Right renal cortex interstitium (tissue), 3 donors: Measurements from ENCODE around the gene VILL. TPM values are rescaled to one million over a fixed set of nuclear protein-coding genes. Genes with fewer than 3 reads are reported as not detected.
A peak's percentile ranks its signal among the peaks of the same experiment; 100 is the strongest.

ENCODE experiments used
- DNase-seq, 3 donors: peaks; one replicate each; pipeline ENCODE4 v3.0.0-alpha.2; 2013; ENCODE audit warnings: low read depth in 3 of 3, low spot score in 2 of 3
- polyA plus RNA-seq, 3 donors: library from polyadenylated mRNA; unstranded; fragments of 120-200 nt; gene quantifications; one replicate each; pipeline ENCODE4 v1.2.1, GENCODE V29; 2013; ENCODE audit not compliant: insufficient read length in 3 of 3

Gene VILL
- polyA plus RNA-seq, 3 donors, result 9.9 to 11.0 (median 10.0) TPM

- DNase-seq, result no peak
Observed at GRCh38 chr3:38015485-38015884, 24.9 kb downstream of the VILL start.

DNA sequence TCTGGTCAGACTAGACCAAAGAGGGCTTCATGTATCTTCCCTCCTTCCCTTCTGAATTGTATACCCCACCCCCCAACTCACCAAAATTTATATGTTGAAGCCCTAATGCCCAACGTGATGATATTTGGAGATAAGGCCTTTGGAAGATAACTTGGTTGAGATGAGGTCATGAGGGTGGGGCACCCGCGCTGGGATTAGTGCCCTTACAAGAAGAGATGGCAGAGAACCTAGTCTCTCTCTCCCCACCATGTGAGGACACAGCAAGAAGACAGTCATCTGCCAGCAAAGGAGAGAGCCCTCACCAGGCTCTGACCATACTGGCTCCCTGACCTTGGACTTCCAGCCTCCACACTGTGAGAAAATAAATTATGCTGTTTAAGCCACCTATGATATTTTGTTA, 25.4 kb downstream of the VILL start:
- DNase-seq, result no peak

- DNase-seq, result no peak
Observed at GRCh38 chr3:38016410-38016809, 25.8 kb downstream of the VILL start.

- no peak for DNase-seq
Observed at GRCh38 chr3:38016847-38017444, 26.4 kb downstream of the VILL start.

- DNase-seq, result no peak
Observed at GRCh38 chr3:38017445-38018295, 27.1 kb downstream of the VILL start.

DNA sequence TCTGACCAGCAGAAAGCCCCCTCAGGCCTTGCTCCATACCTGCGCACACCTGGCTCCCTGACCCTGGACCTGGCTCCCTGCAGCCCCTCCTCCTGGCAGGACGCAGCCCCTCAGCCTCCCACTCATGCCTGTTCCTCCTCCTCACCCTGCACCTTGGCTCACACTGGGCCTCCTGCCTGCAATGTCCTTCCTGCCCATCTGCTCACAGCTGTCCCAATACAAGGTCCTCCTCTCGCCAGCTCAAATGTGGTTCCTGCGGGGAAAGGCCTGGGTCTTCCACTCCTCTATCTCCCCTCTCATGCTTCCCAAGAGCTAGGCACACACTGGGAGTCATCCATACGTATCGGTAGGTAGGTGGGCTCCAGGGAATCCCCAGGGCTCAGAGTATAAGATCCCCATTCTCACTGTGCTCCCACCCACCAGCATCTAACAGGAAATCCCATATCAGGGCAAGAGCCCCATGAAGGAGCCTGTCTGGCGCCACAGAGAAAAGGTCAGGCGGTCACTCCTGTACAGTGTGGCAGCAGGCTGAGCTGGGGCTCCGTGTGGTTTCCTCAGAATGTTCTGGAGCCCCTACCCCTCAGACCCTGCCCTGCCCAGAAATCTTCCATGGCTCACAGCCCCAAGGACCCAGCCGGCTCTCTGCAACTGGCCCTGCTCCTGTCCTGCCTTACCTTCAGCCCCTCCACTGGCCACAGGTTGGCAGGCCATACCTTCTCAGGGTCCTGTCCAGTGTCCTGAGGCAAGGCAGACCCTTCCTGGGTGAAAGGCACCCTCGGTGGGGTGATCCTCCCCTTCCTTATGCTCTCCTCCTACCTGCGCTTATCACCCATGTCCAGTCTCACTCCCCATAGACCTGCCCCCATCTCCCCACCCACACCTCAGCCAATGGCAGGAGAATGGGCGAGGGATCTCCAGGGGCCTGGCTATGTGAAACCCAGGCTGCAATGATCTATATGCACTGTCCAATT, 28.0 kb downstream of the VILL start:
- no peak for DNase-seq

- no peak for DNase-seq
Observed at GRCh38 chr3:38019658-38020341, 29.2 kb downstream of the VILL start.

DNA sequence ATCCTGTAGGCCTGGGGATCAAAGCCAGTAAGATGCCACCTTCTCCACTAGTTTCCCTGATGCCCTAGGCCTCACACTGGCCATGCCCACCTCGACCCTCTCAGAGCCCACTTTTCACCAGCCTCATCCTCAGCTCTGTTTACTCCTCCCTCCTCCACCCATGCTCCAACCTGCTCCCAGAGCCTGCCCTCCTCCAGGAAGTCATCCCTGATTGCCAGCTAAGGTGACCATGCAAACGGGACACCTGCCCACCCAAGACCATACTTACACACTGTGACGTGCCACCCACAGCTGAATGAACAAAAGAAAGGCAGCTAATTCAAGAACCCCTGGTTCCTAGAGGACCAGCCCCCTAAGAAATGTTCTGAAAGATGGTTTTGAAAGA, 29.7 kb downstream of the VILL start:
- no peak for DNase-seq

- no peak for DNase-seq
Observed at GRCh38 chr3:38021196-38021595, 30.6 kb downstream of the VILL start.

GRCh38 chr3:38022301-38022700, 31.7 kb downstream of the VILL start:
- DNase-seq, result no peak

DNA sequence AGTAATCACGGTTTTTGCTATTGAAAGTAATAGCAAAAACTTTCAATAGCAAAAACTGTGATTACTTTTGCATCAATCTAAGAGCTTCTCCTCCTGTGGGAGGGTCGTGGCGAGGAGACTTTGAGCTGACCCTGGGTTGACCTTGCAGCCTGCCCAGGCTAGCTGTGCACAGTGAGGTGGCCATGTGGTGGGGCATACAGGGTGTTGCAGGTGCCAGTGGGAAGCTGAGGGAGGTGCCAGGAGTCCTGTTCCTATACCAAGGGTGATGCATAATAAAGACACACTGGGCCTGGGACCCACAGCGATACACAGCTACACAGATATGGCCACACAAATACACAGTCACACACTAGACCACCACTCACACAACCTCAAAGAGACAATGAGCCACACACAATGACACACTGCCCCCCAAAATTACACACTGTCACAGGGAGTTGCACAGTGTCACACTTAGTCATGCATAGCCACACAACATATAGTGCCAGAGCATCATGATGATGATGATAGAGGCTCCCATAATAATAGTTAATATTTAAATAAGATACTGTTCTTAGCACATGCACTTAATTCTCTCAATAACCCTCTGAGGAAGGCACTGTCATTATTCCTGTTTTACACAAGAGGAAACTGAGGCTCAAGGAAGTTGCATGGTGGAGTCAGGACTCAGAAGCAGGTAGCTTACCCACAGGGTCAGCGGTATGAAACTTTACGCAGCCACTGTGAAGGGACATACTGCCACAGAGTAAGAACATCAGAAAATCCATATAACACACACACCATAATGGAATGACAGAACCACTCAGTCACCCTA, 32.5 kb downstream of the VILL start:
- no peak for DNase-seq

GRCh38 chr3:38026856-38027255, 36.3 kb downstream of the VILL start:
- DNase-seq, result no peak

- no peak for DNase-seq
Observed at GRCh38 chr3:38027466-38028465, 37.2 kb downstream of the VILL start.

GRCh38 chr3:38028621-38029361, 38.2 kb downstream of the VILL start:
- no peak for DNase-seq

- DNase-seq, result peak in 1 of 3 donors; percentile 61
Observed at GRCh38 chr3:38029400-38030125, 39.0 kb downstream of the VILL start, which contains the start of gene PLCD1. Gene PLCD1, minus strand, starts transcription at chr3:38029642. Its CDS starts 103 bp downstream, at chr3:38029539.

DNA sequence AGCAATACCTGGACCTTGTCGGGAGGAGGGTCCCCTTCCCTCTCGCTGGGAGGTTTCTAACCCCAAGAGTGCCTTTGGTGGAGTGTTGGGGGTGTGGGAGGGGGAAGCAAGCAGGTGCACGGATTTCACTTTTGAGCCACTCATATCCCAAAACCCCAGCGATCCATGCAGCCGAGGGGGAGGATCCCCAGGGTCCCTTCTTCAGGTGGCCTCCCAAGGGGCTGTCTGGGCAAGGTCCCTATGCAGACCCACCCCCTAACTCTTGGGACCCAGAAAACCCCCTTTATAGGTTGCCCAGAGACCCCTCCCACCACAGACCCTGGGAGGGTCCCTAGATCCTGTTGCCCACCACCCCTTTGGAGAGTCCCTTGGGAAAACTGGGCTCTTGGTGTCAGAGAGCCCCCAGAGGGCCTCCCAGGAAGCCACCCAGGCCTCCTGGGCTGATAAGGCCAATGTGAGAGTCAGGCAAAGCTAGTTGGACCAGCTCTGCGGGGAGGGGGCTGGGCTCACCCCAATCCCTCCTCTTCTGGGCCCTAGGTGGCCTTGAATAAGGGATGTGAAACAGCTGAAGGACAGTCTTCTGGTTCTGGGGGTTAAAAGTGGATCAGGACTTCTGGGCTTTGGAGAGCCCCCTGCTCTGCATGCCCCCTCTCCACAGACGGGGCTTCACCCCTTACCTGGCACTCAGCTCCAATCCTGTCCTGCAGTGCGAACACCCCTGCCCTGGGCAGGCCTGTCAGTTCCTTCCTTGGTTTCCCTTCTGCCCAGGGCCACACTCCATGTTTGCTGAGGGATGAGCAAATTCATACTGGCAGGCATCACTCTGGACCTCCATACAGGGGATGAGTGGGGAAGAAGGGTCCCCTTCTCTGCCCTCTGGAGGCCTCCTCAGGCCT, 39.8 kb downstream of the VILL start:
- DNase-seq, result no peak
